ENCODE measurements around the gene PMF1. TPM values are rescaled to one million over a fixed set of nuclear protein-coding genes. Genes with fewer than 3 reads are reported as not detected.

The PMF1 gene
- total RNA-seq, 3 donors from 2014 or later, result 41.4 to 75.2 (median 60.3) TPM

GRCh38 chr1:156249593-156249992 is 36.8 kb downstream of the PMF1 start:
- intact Hi-C loops (cut with DNase I; ENCODE audit: low total_unique reads), result no loop called here
- no peak overlapping the region for H3K27ac ChIP-seq
- peaks cover 0 to 11% of the 10 kb centered on the region in 2 donors for H3K4me1 ChIP-seq
- TF ChIP-seq POLR2A (IDR thresholded peaks at IDR 0.05) (no peak), POLR2AphosphoS5 (IDR thresholded peaks at IDR 0.05) (no peak), CTCF (IDR thresholded peaks at IDR 0.05) (no peak)
- peaks cover 14% of the 10 kb centered on the region for H3K36me3 ChIP-seq
- no peak for DNase-seq (ENCODE audit: low spot score in 2 of 2)
- H3K4me3 ChIP-seq, result no peak overlapping the region
- no peaks in the 10 kb centered on the region for H3K9me3 ChIP-seq
- H3K27me3 ChIP-seq, result no peaks in the 10 kb centered on the region

GRCh38 chr1:156251527-156251926 is 38.7 kb downstream of the PMF1 start:
- Histone ChIP-seq H3K27ac (no peak overlapping the region), H3K36me3 (peaks cover 14% of the 10 kb centered on the region), H3K9me3 (no peaks in the 10 kb centered on the region), H3K27me3 (no peaks in the 10 kb centered on the region), H3K4me3 (no peak overlapping the region), H3K4me1 (peaks cover 0 to 11% of the 10 kb centered on the region in 2 donors)
- intact Hi-C loops (cut with DNase I; ENCODE audit: low total_unique reads), result no loop called here
- TF ChIP-seq POLR2AphosphoS5 (IDR thresholded peaks at IDR 0.05), result no peak
- no peak for TF ChIP-seq POLR2A (IDR thresholded peaks at IDR 0.05)
- TF ChIP-seq CTCF (IDR thresholded peaks at IDR 0.05), result no peak
- no peak for DNase-seq (ENCODE audit: low spot score in 2 of 2)

GRCh38 chr1:156253634-156254033 is 40.8 kb downstream of the PMF1 start:
- Histone ChIP-seq H3K9me3 (no peaks in the 10 kb centered on the region), H3K27ac (no peak overlapping the region), H3K4me3 (no peak overlapping the region), H3K4me1 (no peaks in the 10 kb centered on the region), H3K27me3 (no peaks in the 10 kb centered on the region), H3K36me3 (peaks cover 14% of the 10 kb centered on the region)
- no peak for TF ChIP-seq POLR2AphosphoS5 (IDR thresholded peaks at IDR 0.05)
- no peak for TF ChIP-seq POLR2A (IDR thresholded peaks at IDR 0.05)
- TF ChIP-seq CTCF (IDR thresholded peaks at IDR 0.05), result no peak
- intact Hi-C loops (cut with DNase I; ENCODE audit: low total_unique reads), result no loop called here
- DNase-seq (ENCODE audit: low spot score in 2 of 2), result no peak

- no peaks in the 10 kb centered on the region for H3K4me1 ChIP-seq
- DNase-seq (ENCODE audit: low spot score in 2 of 2), result no peak
- no peaks in the 10 kb centered on the region for H3K9me3 ChIP-seq
- intact Hi-C loops (cut with DNase I; ENCODE audit: low total_unique reads), result no loop called here
- H3K36me3 ChIP-seq, result peaks cover 22% of the 10 kb centered on the region
- no peak overlapping the region for H3K4me3 ChIP-seq
- no peak for TF ChIP-seq POLR2A (IDR thresholded peaks at IDR 0.05)
- TF ChIP-seq POLR2AphosphoS5 (IDR thresholded peaks at IDR 0.05), result no peak
- no peak for TF ChIP-seq CTCF (IDR thresholded peaks at IDR 0.05)
- no peak overlapping the region for H3K27ac ChIP-seq
- H3K27me3 ChIP-seq, result no peaks in the 10 kb centered on the region
Observed at GRCh38 chr1:156257711-156258110, 44.9 kb downstream of the PMF1 start.

- TF ChIP-seq POLR2AphosphoS5 (IDR thresholded peaks at IDR 0.05) (no peak), POLR2A (IDR thresholded peaks at IDR 0.05) (no peak)
- H3K4me3 ChIP-seq, result no peak overlapping the region
- intact Hi-C loops (cut with DNase I; ENCODE audit: low total_unique reads), result no loop called here
- H3K27ac ChIP-seq, result no peak overlapping the region
- no peak for DNase-seq (ENCODE audit: low spot score in 2 of 2)
- H3K36me3 ChIP-seq, result peaks cover 16% of the 10 kb centered on the region
- no peaks in the 10 kb centered on the region for H3K27me3 ChIP-seq
- no peaks in the 10 kb centered on the region for H3K9me3 ChIP-seq
- H3K4me1 ChIP-seq, result no peaks in the 10 kb centered on the region
Observed at GRCh38 chr1:156258859-156259258, 46.1 kb downstream of the PMF1 start.

GRCh38 chr1:156259805-156260204 is 47.0 kb downstream of the PMF1 start:
- TF ChIP-seq CTCF (IDR thresholded peaks at IDR 0.05), result no peak
- TF ChIP-seq POLR2A (IDR thresholded peaks at IDR 0.05), result no peak
- no peak for TF ChIP-seq POLR2AphosphoS5 (IDR thresholded peaks at IDR 0.05)
- H3K4me1 ChIP-seq, result no peaks in the 10 kb centered on the region
- no peak overlapping the region for H3K27ac ChIP-seq
- no peaks in the 10 kb centered on the region for H3K27me3 ChIP-seq
- intact Hi-C loops (cut with DNase I; ENCODE audit: low total_unique reads), result no loop called here
- no peaks in the 10 kb centered on the region for H3K9me3 ChIP-seq
- H3K36me3 ChIP-seq, result peaks cover 16% of the 10 kb centered on the region
- DNase-seq (ENCODE audit: low spot score in 2 of 2), result no peak
- H3K4me3 ChIP-seq, result no peak overlapping the region

Data from breast epithelium (tissue), 4 donors.